Subcutaneous abdominal adipose tissue (tissue), 5 donors: ENCODE data around the gene ZNF444.
A peak's percentile ranks its signal among the peaks of the same experiment; 100 is the strongest.

Source experiments
- H3K27ac ChIP-seq: one replicate; pipeline ENCODE4 v1.7.0; 2013; ENCODE audit warnings: low read depth, mild to moderate bottlenecking, inconsistent platforms, low read length, moderate library complexity
- H3K27me3 ChIP-seq, 5 donors: one replicate each; pipeline ENCODE4 v1.7.0; 2013; ENCODE audit warnings: low read length in 5 of 5, inconsistent platforms in 1 of 5; ENCODE audit not compliant: control insufficient read depth in 5 of 5, insufficient read depth in 4 of 5
- H3K36me3 ChIP-seq, 5 donors: one replicate each; pipeline ENCODE4 v1.7.0; 2013; ENCODE audit warnings: low read length in 5 of 5; ENCODE audit not compliant: control insufficient read depth in 5 of 5, insufficient read depth in 5 of 5
- H3K4me1 ChIP-seq, 5 donors: one replicate each; pipeline ENCODE4 v1.7.0; 2013; ENCODE audit warnings: low read length in 5 of 5, mild to moderate bottlenecking in 3 of 5, moderate library complexity in 1 of 5; ENCODE audit not compliant: control insufficient read depth in 5 of 5, insufficient read depth in 5 of 5
- H3K4me3 ChIP-seq, 5 donors: one replicate each; pipeline ENCODE4 v1.7.0; 2013; ENCODE audit warnings: low read length in 5 of 5, low read depth in 1 of 5
- H3K9ac ChIP-seq, 5 donors: one replicate each; pipeline ENCODE4 v1.7.0; 2013; ENCODE audit warnings: low read length in 5 of 5, mild to moderate bottlenecking in 4 of 5, moderate library complexity in 3 of 5
- H3K9me3 ChIP-seq, 5 donors: one replicate each; pipeline ENCODE4 v1.7.0; 2013; ENCODE audit warnings: low read length in 5 of 5; ENCODE audit not compliant: control insufficient read depth in 5 of 5
- donor health status: healthy.
- donor health status: healthy.
- donor health status: healthy.
- donor health status: healthy.
- donor health status: healthy.

Gene ZNF444

GRCh38 chr19:56113074-56113632, 27.9 kb upstream of the ZNF444 start:
- H3K27me3 ChIP-seq = no peaks in the 10 kb centered on the region
- peak overlapping the region in 1 of 5 donors; percentile 30 for H3K9ac ChIP-seq
- H3K4me1 ChIP-seq = peaks cover 13 to 80% (median 76%) of the 10 kb centered on the region in 5 donors
- no peaks in the 10 kb centered on the region for H3K9me3 ChIP-seq
- no peak overlapping the region for H3K4me3 ChIP-seq
- peaks cover 0 to 9% (median 6%) of the 10 kb centered on the region in 5 donors for H3K36me3 ChIP-seq
- no peak overlapping the region for H3K27ac ChIP-seq

GRCh38 chr19:56114051-56114777, 26.9 kb upstream of the ZNF444 start:
- Histone ChIP-seq H3K27me3 (no peaks in the 10 kb centered on the region), H3K4me3 (no peak overlapping the region), H3K9me3 (no peaks in the 10 kb centered on the region), H3K36me3 (peaks cover 0 to 9% (median 6%) of the 10 kb centered on the region in 5 donors), H3K9ac (peak overlapping the region in 1 of 5 donors; percentile 62), H3K27ac (no peak overlapping the region), H3K4me1 (peaks cover 15 to 80% (median 76%) of the 10 kb centered on the region in 5 donors)

GRCh38 chr19:56114778-56115110, 26.3 kb upstream of the ZNF444 start:
- peak overlapping the region in 1 of 5 donors; percentile 62 for H3K9ac ChIP-seq
- H3K36me3 ChIP-seq = peaks cover 0 to 9% (median 6%) of the 10 kb centered on the region in 5 donors

DNA sequence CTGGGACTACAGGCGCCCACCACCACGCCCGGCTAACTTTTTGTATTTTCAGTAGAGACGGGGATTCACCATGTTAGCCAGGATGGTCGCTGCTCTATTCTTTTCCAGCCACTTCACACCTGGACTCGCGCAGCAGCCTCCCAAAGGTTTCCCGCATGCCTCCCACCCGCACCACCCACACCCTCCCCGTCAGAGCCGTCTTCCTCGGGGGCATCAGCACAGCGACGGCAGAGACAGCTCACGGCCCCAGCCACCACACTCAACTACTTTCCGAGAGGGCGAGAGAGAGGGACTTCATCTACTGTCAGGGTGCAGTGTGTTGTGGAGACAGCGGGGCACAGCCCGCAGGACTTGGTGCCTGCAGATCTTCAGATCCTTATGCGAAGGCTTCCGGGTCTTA, 25.6 kb upstream of the ZNF444 start:
- H3K27me3 ChIP-seq = no peaks in the 10 kb centered on the region
- no peak overlapping the region for H3K27ac ChIP-seq
- H3K4me3 ChIP-seq = no peak overlapping the region
- peaks cover 19 to 80% (median 74%) of the 10 kb centered on the region in 5 donors for H3K4me1 ChIP-seq
- H3K9me3 ChIP-seq = no peaks in the 10 kb centered on the region
- peaks cover 0 to 9% (median 6%) of the 10 kb centered on the region in 5 donors for H3K36me3 ChIP-seq
- no peak overlapping the region for H3K9ac ChIP-seq

More at GRCh38 chr19:56114778-56115110, 26.3 kb upstream of the ZNF444 start:
- H3K9me3 ChIP-seq = no peaks in the 10 kb centered on the region
- no peak overlapping the region for H3K4me3 ChIP-seq
- H3K27ac ChIP-seq = no peak overlapping the region
- no peaks in the 10 kb centered on the region for H3K27me3 ChIP-seq
- H3K4me1 ChIP-seq = peaks cover 17 to 80% (median 77%) of the 10 kb centered on the region in 5 donors

GRCh38 chr19:56116606-56117005, 24.5 kb upstream of the ZNF444 start:
- Histone ChIP-seq H3K9me3 (no peaks in the 10 kb centered on the region), H3K4me1 (peaks cover 19 to 71% (median 64%) of the 10 kb centered on the region in 5 donors), H3K27ac (no peak overlapping the region), H3K36me3 (peaks cover 0 to 9% (median 6%) of the 10 kb centered on the region in 5 donors), H3K4me3 (no peak overlapping the region), H3K9ac (peak overlapping the region in 1 of 5 donors; percentile 35), H3K27me3 (no peaks in the 10 kb centered on the region)

DNA sequence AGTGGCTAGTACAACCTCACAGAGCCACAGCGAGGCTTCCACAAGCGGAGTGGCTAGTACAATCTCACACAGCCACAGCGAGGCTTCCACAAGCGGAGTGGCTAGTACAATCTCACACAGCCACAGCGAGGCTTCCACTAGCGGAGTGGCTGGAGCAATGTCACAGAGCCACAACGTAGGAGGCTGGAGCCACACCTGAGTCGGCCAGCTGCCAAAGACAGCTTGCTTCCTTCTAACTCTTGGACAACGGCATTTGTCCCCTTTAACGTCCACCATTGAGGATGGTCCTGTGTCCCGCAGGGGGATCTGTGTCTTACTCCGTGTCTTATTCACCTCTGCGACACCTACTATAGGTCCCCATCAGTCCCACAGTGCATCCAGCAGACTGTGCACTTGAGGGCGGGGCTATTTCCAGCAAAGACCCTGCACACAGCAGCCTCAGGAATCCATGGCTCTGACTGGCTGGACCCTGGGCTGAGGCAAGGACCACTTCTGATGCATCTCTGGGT, 23.7 kb upstream of the ZNF444 start:
- no peak overlapping the region for H3K9ac ChIP-seq
- peaks cover 16 to 68% (median 60%) of the 10 kb centered on the region in 5 donors for H3K4me1 ChIP-seq
- no peak overlapping the region for H3K27ac ChIP-seq
- H3K4me3 ChIP-seq = no peak overlapping the region
- no peaks in the 10 kb centered on the region for H3K9me3 ChIP-seq
- peaks cover 0 to 9% (median 6%) of the 10 kb centered on the region in 5 donors for H3K36me3 ChIP-seq
- H3K27me3 ChIP-seq = no peaks in the 10 kb centered on the region

DNA sequence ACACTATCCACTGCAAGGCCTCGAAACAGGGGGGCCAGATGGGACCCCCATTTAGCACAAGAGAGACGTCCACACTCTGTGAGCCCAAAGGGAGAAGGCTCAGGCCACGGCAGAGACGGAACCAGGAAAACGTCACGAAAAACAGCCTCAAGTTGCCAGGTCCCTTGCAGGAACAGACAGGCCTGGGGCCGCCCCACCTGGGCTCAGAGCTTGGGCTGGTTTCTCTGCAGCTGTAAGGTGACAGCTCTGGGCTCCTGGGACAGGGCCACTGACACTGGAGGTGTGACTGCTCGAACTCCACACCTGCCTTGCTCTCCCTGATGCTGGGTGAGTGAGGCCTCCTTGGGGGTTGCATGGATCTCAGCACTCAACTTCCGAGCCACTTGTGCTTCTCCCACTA, 23.2 kb upstream of the ZNF444 start:
- no peak overlapping the region for H3K4me3 ChIP-seq

DNA sequence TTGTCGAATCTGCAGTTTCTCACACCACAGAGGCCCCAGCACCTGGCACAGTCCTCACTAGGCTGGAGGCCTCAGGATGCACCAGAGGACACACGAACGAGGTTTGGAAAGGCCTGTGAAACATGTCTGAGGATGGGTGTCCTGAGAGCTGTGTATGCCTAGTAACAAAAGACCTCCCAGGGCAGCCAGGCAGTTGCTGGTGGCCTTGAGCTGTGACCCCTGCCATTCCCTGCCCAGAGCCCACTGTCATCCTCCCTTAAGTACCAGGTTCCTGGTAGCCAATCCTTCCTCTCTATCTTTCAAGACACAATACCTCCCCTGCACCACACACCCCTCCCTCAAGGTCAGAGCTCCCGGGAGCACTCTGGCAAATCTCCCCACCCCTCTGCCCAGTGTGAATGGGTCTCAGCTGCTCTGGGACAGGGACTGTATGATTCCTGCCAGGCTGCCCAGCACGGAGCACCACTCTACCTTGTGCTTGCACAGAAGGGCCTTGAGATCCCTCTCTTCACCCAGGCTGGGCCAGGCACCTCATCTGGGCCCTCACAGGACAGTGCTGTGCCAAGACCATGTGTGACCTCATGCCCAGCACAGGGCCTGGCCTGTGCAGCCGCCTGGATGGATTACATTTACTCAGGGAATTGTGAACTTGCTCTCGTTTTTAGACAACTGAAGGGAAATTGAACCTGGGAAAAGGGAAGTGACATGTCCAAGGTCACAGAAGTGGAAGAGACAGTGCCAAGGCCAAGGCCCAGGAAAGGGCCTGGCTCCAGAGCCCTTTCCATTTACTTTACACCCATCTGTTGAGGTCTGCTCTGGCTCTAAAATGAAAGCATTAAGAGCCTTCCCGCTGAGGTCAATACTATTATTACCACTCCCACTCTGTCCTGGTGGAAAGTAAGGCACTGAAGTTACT, 22.2 kb upstream of the ZNF444 start:
- H3K4me3 ChIP-seq = peak overlapping the region; percentile 25 to 81 (median 72)
- H3K27me3 ChIP-seq = no peaks in the 10 kb centered on the region
- peaks cover 16 to 54% (median 49%) of the 10 kb centered on the region in 5 donors for H3K4me1 ChIP-seq
- H3K9ac ChIP-seq = peak overlapping the region; percentile 90 to 96 (median 93)
- peak overlapping the region; percentile 93 for H3K27ac ChIP-seq
- H3K36me3 ChIP-seq = peaks cover 0 to 9% (median 6%) of the 10 kb centered on the region in 5 donors
- no peaks in the 10 kb centered on the region for H3K9me3 ChIP-seq

More for the DNA sequence above, 23.2 kb upstream of the ZNF444 start:
- no peaks in the 10 kb centered on the region for H3K27me3 ChIP-seq
- no peaks in the 10 kb centered on the region for H3K9me3 ChIP-seq
- peaks cover 16 to 64% (median 56%) of the 10 kb centered on the region in 5 donors for H3K4me1 ChIP-seq
- H3K27ac ChIP-seq = peak overlapping the region; percentile 93
- peak overlapping the region in 1 of 5 donors; percentile 18 for H3K9ac ChIP-seq
- peaks cover 0 to 9% (median 6%) of the 10 kb centered on the region in 5 donors for H3K36me3 ChIP-seq

DNA sequence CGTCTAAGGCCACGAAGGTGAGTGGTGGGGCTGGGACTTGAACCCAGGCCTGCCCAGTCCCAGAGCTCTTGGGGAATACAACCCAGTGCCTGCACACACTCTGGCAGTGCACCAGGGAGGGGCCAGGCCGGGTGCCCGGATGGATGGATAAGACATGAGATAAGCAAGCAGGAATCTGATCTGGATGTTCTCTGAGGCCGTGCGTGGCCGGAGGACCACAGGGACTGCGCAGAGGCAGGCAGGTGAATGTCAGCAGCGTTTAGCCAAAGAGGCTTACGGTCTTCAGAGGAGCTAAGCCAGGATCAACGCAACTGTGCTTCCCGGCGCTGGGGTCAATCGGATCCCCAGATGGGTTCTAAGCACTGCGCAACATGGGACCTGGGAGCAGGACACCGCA, 21.5 kb upstream of the ZNF444 start:
- Histone ChIP-seq H3K4me3 (peak overlapping the region; percentile 69 to 81 (median 72)), H3K27ac (peak overlapping the region; percentile 93), H3K4me1 (peaks cover 16 to 50% (median 43%) of the 10 kb centered on the region in 5 donors), H3K27me3 (no peaks in the 10 kb centered on the region), H3K9ac (peak overlapping the region; percentile 90 to 96 (median 93)), H3K9me3 (no peaks in the 10 kb centered on the region), H3K36me3 (peaks cover 0 to 9% (median 6%) of the 10 kb centered on the region in 5 donors)
